A549 (cell line): ENCODE results near the gene INO80. TPM values are rescaled to one million over a fixed set of nuclear protein-coding genes. Genes with fewer than 3 reads are reported as not detected.

Source experiments
- ATAC-seq, 2 experiments: fragments of 200-7000 bp in 1 of 2; fragments of >200 bp in 1 of 2; cut with Nextera tagmentation in 1 of 2; cut with Tn5 transposase in 1 of 2; 3 replicates each; pipeline versions ENCODE4 v1.8.0 to v1.9.1; 2018 to 2020; ENCODE audit warnings: mild to moderate bottlenecking in 1 of 2, moderate library complexity in 1 of 2
- CTCF ChIA-PET: fragments of 300-600 bp; sonication (Branson Sonifier 250); formaldehyde crosslinking; extraction: SDS; loops from one replicate; lab custom pipeline; 2021; ENCODE audit warnings: antibody characterized with exemption, inconsistent platforms; lab: Yijun Ruan, JAX
- POLR2A ChIA-PET: fragments of 350-600 bp; formaldehyde crosslinking; extraction: SDS; loops from one replicate; lab custom pipeline; 2021; ENCODE audit warnings: antibody characterized with exemption, inconsistent platforms; lab: Yijun Ruan, JAX
- DNase-seq, 2 experiments: peaks; one replicate each; pipeline versions ENCODE4 v3.0.0 to v3.0.0-alpha.2; 2011 to 2016; ENCODE audit warnings: low read depth in 1 of 2, low spot score in 1 of 2
- FAIRE-seq: peaks from 2 replicates; lab custom pipeline; 2011; peaks lifted over from hg19 to GRCh38; lab: Jason Lieb, UNC
- H3K27ac ChIP-seq, 2 experiments: fragments of >200 bp; sonication (Bioruptor Twin); formaldehyde crosslinking; 3 replicates each; pipeline ENCODE4 v1.5.1; 2016 to 2017
- H3K4me1 ChIP-seq: fragments of >200 bp; sonication (Bioruptor Twin); formaldehyde crosslinking; 3 replicates; pipeline ENCODE4 v1.6.1; 2016
- H3K4me2 ChIP-seq: fragments of >200 bp; sonication (Bioruptor Twin); formaldehyde crosslinking; 3 replicates; pipeline ENCODE4 v1.6.1; 2016
- H3K4me3 ChIP-seq: fragments of >200 bp; sonication (Bioruptor Twin); formaldehyde crosslinking; 3 replicates; pipeline ENCODE4 v1.5.1; 2016
- H3K9me3 ChIP-seq: fragments of >200 bp; sonication (Bioruptor Twin); formaldehyde crosslinking; 3 replicates; pipeline ENCODE4 v1.6.1; 2016
- ATOH8 ChIP-seq: fragments of 250-450 bp; sonication (Bioruptor Pico); IDR thresholded peaks from 2 replicates; pipeline ENCODE4 v1.5.0; 2020; ENCODE audit warnings: low read depth, mild to moderate bottlenecking, moderate library complexity
- CBX2 ChIP-seq: fragments of 200-600 bp; sonication (generic); IDR thresholded peaks from 2 replicates; pipeline ENCODE4 v1.6.1; 2016; ENCODE audit warnings: low read depth, mild to moderate bottlenecking, borderline replicate concordance
- CBX8 ChIP-seq: fragments of 200-600 bp; sonication (generic); IDR thresholded peaks from 2 replicates; pipeline ENCODE4 v1.6.1; 2016
- CHD4 ChIP-seq: fragments of 200-600 bp; sonication (generic); IDR thresholded peaks from 2 replicates; pipeline ENCODE4 v1.6.1; 2016; ENCODE audit warnings: antibody characterized with exemption, mild to moderate bottlenecking, borderline replicate concordance
- CTCF ChIP-seq: fragments of >200 bp; sonication (Bioruptor Twin); formaldehyde crosslinking; IDR thresholded peaks from 3 replicates; pipeline ENCODE4 v1.5.1; 2016
- E2F6 ChIP-seq: IDR thresholded peaks from 2 replicates; pipeline ENCODE4 v1.6.1; 2012; ENCODE audit warnings: low read depth, borderline replicate concordance
- EHF ChIP-seq: fragments of 250-450 bp; sonication (Bioruptor Pico); IDR thresholded peaks from 2 replicates; pipeline ENCODE4 v1.5.0; 2020; ENCODE audit warnings: mild to moderate bottlenecking
- EP300 ChIP-seq, 2 experiments: fragments of >200 bp; sonication (Bioruptor Twin); formaldehyde crosslinking; IDR thresholded peaks; 2 replicates in 1 of 2; 3 replicates in 1 of 2; pipeline ENCODE4 v1.6.1; 2016 to 2017
- GATA3 ChIP-seq: IDR thresholded peaks from 2 replicates; pipeline ENCODE4 v1.6.1; 2012; ENCODE audit warnings: borderline replicate concordance
- HEYL ChIP-seq: fragments of 250-450 bp; sonication (Bioruptor Pico); IDR thresholded peaks from 2 replicates; pipeline ENCODE4 v1.8.0; 2021; ENCODE audit warnings: mild to moderate bottlenecking, moderate library complexity
- HOXB13 ChIP-seq: fragments of 250-450 bp; sonication (Bioruptor Pico); IDR thresholded peaks from 2 replicates; pipeline ENCODE4 v1.5.0; 2020; ENCODE audit warnings: low read depth, mild to moderate bottlenecking, moderate library complexity
- HOXB5 ChIP-seq: fragments of 250-450 bp; sonication (Bioruptor Pico); IDR thresholded peaks from 2 replicates; pipeline ENCODE4 v1.5.0; 2020; ENCODE audit warnings: mild to moderate bottlenecking, moderate library complexity
- MYC ChIP-seq: IDR thresholded peaks from 2 replicates; pipeline ENCODE4 v1.6.1; 2012; ENCODE audit warnings: mild to moderate bottlenecking, inconsistent platforms, low read length, improper control_type of control experiment, borderline replicate concordance
- NFE2L2 ChIP-seq: fragments of 150-350 bp; conservative IDR thresholded peaks from 2 replicates; pipeline ENCODE4 v1.6.1; 2014; ENCODE audit warnings: low read length
- RAD21 ChIP-seq, 2 experiments: fragments of >200 bp in 1 of 2; sonication (Bioruptor Twin) in 1 of 2; formaldehyde crosslinking in 1 of 2; IDR thresholded peaks in 1 of 2; conservative IDR thresholded peaks in 1 of 2; 2 replicates in 1 of 2; 3 replicates in 1 of 2; pipeline ENCODE4 v1.6.1; 2012 to 2018; ENCODE audit warnings: inconsistent platforms in 1 of 2
- RARB ChIP-seq: fragments of 250-450 bp; sonication (Bioruptor Pico); IDR thresholded peaks from 2 replicates; pipeline ENCODE4 v1.8.0; 2021; ENCODE audit warnings: mild to moderate bottlenecking, moderate library complexity
- RCOR1 ChIP-seq: fragments of 150-350 bp; IDR thresholded peaks from 2 replicates; pipeline ENCODE4 v1.6.1; 2014; ENCODE audit warnings: antibody characterized with exemption, low read length, low read depth
- RFX5 ChIP-seq: fragments of 450-650 bp; IDR thresholded peaks from 2 replicates; pipeline ENCODE4 v1.7.1; 2014; ENCODE audit warnings: antibody characterized with exemption, mild to moderate bottlenecking, moderate library complexity
- SREBF2 ChIP-seq: fragments of 450-650 bp; IDR thresholded peaks from 2 replicates; pipeline ENCODE4 v1.6.1; 2014; ENCODE audit warnings: mild to moderate bottlenecking, moderate library complexity
- TP53 ChIP-seq: fragments of 250-450 bp; sonication (Bioruptor Pico); IDR thresholded peaks from 2 replicates; pipeline ENCODE4 v1.5.0; 2021; ENCODE audit warnings: mild to moderate bottlenecking, moderate library complexity
- ZSCAN20 ChIP-seq: fragments of 250-450 bp; sonication (Bioruptor Pico); IDR thresholded peaks from 2 replicates; pipeline ENCODE4 v1.8.0; 2022; ENCODE audit warnings: mild to moderate bottlenecking, moderate library complexity
- WGBS: methylation state at CpG from one replicate; pipeline ENCODE4 v1.1.6; 2017; ENCODE audit errors: missing lambda C conversion rate; 5-methylcytosine and 5-hydroxymethylcytosine counted together
- polyA plus RNA-seq, 4 experiments: library from polyadenylated mRNA; depleted of rRNA in 3 of 4; stranded (reverse); fragments of >200 nt; fragmentation: RNase III in 1 of 4; extraction: RNeasy Plus Mini Kit Qiagen cat#74134 plus additional on column Dnase treatment in 1 of 4; gene quantifications; 2 replicates in 3 of 4; 3 replicates in 1 of 4; pipeline ENCODE4 v1.2.3, GENCODE V29; 2011 to 2017
- TF ChIP-seq, protein P1 (sequence below): fragments of >200 bp; sonication (Bioruptor Twin); formaldehyde crosslinking; IDR thresholded peaks from 2 replicates; pipeline ENCODE4 v1.6.1; 2016
- TF ChIP-seq, protein P2 (sequence below): IDR thresholded peaks from 2 replicates; pipeline ENCODE4 v1.6.1; 2012
- TF ChIP-seq, protein P3 (sequence below): fragments of 200-600 bp; sonication (generic); IDR thresholded peaks from 2 replicates; pipeline ENCODE4 v1.6.1; 2016; ENCODE audit warnings: antibody characterized with exemption, mild to moderate bottlenecking, moderate library complexity
- TF ChIP-seq, protein P4 (sequence below): fragments of 150-350 bp; IDR thresholded peaks from 2 replicates; pipeline ENCODE4 v1.6.1; 2014; ENCODE audit warnings: low read depth, mild to moderate bottlenecking, low read length

INO80 gene
- polyA plus RNA-seq, 2 of the 4 experiments (the other 2 are of a cell fraction), result 6.7 to 10.9 TPM

DNA sequence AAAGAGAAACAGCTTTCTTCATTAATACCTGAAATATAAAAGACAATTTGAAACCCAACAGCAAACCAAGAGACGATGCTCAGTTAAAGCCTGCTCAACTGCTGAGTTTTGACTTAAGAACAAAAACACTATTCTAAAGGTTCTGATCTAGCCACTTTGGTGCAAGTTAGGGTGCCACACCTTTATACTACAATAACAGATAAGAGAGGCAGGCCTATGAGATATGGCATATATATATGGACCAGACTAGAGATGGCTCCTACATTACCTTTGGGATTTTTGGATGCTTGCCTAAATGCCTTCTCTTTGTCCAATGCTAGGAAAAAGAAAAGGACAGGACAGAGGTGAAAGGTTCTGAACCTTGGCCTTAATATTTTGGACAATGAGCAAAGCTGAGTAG, 68.6 kb downstream of the INO80 start:
- Histone ChIP-seq H3K27ac (no peak overlapping the region), H3K4me1 (peaks cover 12% of the 10 kb centered on the region; the same call in 2 of the 3 replicates), H3K9me3 (no peaks in the 10 kb centered on the region), H3K4me3 (no peak overlapping the region), H3K4me2 (no peak overlapping the region)
- ATAC-seq (no peak), FAIRE-seq (no peak), DNase-seq (no peak)
- TF ChIP-seq, protein P1, sequence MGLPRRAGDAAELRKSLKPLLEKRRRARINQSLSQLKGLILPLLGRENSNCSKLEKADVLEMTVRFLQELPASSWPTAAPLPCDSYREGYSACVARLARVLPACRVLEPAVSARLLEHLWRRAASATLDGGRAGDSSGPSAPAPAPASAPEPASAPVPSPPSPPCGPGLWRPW, result no peak
- TF ChIP-seq RCOR1 (no peak), CTCF (no peak), RARB (CRISPR knock-in tag) (no peak), EHF (no peak), GATA3 (no peak), RFX5 (no peak), MYC (no peak), HOXB13 (CRISPR knock-in tag) (no peak), ZSCAN20 (CRISPR knock-in tag) (no peak), CHD4 (no peak), EP300 (IDR thresholded peaks at IDR 0.05) (no peak), SREBF2 (no peak), E2F6 (no peak), TP53 (CRISPR knock-in tag) (no peak), RAD21 (conservative IDR thresholded peaks at IDR 0.05 in 1 of 2, IDR thresholded peaks at IDR 0.05 in 1 of 2) (no peak)
- TF ChIP-seq, protein P2, sequence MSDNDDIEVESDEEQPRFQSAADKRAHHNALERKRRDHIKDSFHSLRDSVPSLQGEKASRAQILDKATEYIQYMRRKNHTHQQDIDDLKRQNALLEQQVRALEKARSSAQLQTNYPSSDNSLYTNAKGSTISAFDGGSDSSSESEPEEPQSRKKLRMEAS, result no peak
- CTCF ChIA-PET, result interaction anchor here (0.9 kb wide), 1 partner anchor 139 kb away, joined by 3 read pairs; no protein-coding TSS in a partner anchor
- POLR2A ChIA-PET, result no interaction called here
- 100% methylated on average over 1 of the region's 1 CpG for WGBS

DNA sequence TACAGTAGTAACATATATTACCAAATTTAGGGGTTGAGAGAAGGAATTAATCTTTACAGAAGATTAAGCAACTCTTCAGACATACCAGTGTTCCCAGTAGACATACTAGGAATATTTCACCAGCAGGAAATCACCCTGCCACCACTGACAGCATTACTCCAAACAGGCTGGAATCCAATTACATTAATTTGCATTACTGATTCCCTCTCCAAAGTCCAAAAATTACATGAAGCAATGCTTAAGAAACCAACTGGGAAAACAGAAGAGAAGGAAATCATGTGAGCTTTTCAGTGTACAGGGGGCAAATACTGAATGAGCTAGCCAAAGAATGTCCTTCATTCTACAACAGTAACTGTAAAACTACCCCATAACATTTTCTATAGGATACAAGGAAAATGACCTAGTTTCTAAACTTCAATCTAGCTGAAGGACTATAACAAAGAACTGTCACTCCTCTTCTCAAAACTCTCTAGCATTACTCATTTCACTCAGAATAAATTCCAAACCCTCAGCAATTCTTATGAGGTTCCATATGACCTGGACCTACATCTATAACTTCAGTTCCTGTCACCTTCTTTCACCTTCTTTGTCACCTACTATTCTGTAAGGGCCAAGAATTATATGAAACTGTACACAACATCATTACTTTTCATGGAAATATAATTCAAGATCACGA, 72.7 kb downstream of the INO80 start:
- Histone ChIP-seq H3K4me2 (no peak overlapping the region), H3K4me3 (no peak overlapping the region), H3K27ac (no peak overlapping the region), H3K4me1 (peaks cover 5% of the 10 kb centered on the region; the same call in 2 of the 3 replicates), H3K9me3 (no peaks in the 10 kb centered on the region)
- no peak for ATAC-seq
- ChIA-PET POLR2A (no interaction called here), CTCF (interaction anchor here (0.5 to 1.9 kb wide), 3 partner anchors 10 to 102 kb away, joined by 3 to 5 read pairs (median 4); no protein-coding TSS in a partner anchor)
- no peak for DNase-seq
- FAIRE-seq, result no peak
- 78% methylated on average over 1 of the region's 1 CpG for WGBS
- TF ChIP-seq CHD4 (no peak), HEYL (CRISPR knock-in tag) (no peak), CBX8 (no peak), ATOH8 (CRISPR knock-in tag) (no peak), HOXB5 (no peak), CBX2 (no peak), RCOR1 (no peak), RAD21 (conservative IDR thresholded peaks at IDR 0.05 in 1 of 2, IDR thresholded peaks at IDR 0.05 in 1 of 2) (no peak), CTCF (no peak), NFE2L2 (no peak)
- TF ChIP-seq, protein P3, sequence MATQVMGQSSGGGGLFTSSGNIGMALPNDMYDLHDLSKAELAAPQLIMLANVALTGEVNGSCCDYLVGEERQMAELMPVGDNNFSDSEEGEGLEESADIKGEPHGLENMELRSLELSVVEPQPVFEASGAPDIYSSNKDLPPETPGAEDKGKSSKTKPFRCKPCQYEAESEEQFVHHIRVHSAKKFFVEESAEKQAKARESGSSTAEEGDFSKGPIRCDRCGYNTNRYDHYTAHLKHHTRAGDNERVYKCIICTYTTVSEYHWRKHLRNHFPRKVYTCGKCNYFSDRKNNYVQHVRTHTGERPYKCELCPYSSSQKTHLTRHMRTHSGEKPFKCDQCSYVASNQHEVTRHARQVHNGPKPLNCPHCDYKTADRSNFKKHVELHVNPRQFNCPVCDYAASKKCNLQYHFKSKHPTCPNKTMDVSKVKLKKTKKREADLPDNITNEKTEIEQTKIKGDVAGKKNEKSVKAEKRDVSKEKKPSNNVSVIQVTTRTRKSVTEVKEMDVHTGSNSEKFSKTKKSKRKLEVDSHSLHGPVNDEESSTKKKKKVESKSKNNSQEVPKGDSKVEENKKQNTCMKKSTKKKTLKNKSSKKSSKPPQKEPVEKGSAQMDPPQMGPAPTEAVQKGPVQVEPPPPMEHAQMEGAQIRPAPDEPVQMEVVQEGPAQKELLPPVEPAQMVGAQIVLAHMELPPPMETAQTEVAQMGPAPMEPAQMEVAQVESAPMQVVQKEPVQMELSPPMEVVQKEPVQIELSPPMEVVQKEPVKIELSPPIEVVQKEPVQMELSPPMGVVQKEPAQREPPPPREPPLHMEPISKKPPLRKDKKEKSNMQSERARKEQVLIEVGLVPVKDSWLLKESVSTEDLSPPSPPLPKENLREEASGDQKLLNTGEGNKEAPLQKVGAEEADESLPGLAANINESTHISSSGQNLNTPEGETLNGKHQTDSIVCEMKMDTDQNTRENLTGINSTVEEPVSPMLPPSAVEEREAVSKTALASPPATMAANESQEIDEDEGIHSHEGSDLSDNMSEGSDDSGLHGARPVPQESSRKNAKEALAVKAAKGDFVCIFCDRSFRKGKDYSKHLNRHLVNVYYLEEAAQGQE, result no peak
- TF ChIP-seq, protein P4, sequence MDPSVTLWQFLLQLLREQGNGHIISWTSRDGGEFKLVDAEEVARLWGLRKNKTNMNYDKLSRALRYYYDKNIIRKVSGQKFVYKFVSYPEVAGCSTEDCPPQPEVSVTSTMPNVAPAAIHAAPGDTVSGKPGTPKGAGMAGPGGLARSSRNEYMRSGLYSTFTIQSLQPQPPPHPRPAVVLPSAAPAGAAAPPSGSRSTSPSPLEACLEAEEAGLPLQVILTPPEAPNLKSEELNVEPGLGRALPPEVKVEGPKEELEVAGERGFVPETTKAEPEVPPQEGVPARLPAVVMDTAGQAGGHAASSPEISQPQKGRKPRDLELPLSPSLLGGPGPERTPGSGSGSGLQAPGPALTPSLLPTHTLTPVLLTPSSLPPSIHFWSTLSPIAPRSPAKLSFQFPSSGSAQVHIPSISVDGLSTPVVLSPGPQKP, result no peak
